ENCODE data around the gene LRRC37A.
"Not testable (repeated sequence)": the region's sequence is repeated elsewhere in the genome, so short reads cannot be mapped to it uniquely, and the experiment has no call there.

Gene LRRC37A

DNA sequence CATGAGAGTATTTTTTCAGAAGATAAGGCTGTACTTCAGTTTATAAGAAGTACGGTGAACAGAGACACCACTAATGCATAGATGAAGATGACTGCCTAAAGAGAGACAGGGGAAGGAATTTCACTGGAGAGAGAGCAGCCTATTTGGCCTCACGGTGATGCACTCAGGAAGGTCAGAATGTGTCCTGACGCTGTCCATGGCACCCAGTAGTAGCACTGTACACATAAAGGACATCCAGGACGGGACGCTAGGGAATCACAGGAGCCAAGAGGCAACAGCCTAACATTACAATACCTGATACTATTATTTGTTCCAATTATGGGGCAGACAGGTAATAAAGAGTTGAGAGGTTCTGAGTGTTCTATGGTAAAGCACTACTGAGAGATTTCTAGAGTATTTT is 24.9 kb upstream of the LRRC37A start:
- Histone ChIP-seq H3K4me3 (ENCODE audit: low read depth in 1 of 2, low read length in 2 of 2) (no peak overlapping the region), H3K27me3 (ENCODE audit: low read depth, low read length) (peaks cover 5% of the 10 kb centered on the region), H3K27ac (ENCODE audit: low read length) (no peak overlapping the region), H3K9me3 (ENCODE audit: control insufficient read depth in 1 of 2, low read length in 2 of 2) (no peaks in the 10 kb centered on the region), H3K36me3 (ENCODE audit: control insufficient read depth in 1 of 2, insufficient read depth in 2 of 2, low read length in 2 of 2) (no peaks in the 10 kb centered on the region), H3K4me1 (ENCODE audit: control insufficient read depth in 1 of 2, insufficient read depth in 2 of 2, low read length in 2 of 2) (peaks cover 0 to 7% of the 10 kb centered on the region in 2 donors)

DNA sequence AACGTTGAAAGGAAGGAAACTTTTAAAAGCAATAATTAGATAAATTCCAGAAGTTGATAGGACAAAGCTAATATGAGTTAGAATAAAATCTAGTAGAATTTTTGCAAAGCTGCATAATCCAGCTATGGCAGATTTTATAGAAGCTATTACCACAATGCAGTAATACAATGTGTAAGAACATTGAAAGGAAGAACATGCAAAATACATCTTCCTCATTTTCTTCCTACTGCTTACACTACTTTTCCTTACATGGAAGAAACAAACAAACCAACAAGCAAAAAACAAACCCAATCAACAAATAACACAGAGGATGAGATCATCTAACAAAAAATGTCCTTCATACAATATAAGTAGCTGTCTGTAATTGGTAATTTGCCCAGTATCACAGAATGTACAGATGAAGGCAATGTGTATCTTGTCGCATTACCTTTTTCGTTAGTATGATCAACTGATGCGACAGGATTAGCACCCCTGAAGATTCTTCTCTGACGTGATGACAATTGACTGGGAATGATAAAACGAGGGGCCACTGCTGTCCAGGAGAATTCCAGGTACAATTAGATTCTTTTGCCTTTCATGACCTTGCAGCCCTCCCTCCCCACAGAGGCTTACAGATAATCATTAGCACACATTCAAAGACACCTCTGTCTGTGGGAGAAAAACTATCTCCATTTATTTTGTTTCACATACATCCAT is 21.2 kb upstream of the LRRC37A start:
- Histone ChIP-seq H3K27me3 (ENCODE audit: low read depth, low read length) (peaks cover 5% of the 10 kb centered on the region), H3K27ac (ENCODE audit: low read length) (no peak overlapping the region), H3K36me3 (ENCODE audit: control insufficient read depth in 1 of 2, insufficient read depth in 2 of 2, low read length in 2 of 2) (no peaks in the 10 kb centered on the region), H3K9me3 (ENCODE audit: control insufficient read depth in 1 of 2, low read length in 2 of 2) (no peaks in the 10 kb centered on the region), H3K4me3 (ENCODE audit: low read depth in 1 of 2, low read length in 2 of 2) (no peak overlapping the region), H3K4me1 (ENCODE audit: control insufficient read depth in 1 of 2, insufficient read depth in 2 of 2, low read length in 2 of 2) (no peaks in the 10 kb centered on the region)

DNA sequence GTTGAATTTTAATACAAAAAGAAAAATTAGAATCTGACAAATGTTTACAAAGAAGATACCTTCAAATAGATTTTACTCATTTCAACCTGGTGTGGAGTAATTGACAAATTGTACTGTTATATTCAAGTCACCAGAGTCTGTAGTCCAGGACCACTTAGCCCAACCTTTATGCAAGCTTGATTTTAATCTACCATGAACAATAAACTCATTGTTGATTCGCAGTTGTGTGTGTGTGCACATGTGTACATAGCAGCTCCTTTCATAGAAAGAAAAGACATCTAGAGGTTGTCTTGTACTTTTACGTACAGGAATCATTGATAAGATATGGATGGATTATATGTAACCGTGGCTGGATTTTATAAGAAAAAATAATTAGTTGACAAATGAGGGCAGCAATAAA is 20.7 kb upstream of the LRRC37A start:
- Histone ChIP-seq H3K4me3 (ENCODE audit: low read depth in 1 of 2, low read length in 2 of 2) (no peak overlapping the region), H3K36me3 (ENCODE audit: control insufficient read depth in 1 of 2, insufficient read depth in 2 of 2, low read length in 2 of 2) (no peaks in the 10 kb centered on the region), H3K4me1 (ENCODE audit: control insufficient read depth in 1 of 2, insufficient read depth in 2 of 2, low read length in 2 of 2) (no peaks in the 10 kb centered on the region), H3K27ac (ENCODE audit: low read length) (no peak overlapping the region), H3K9me3 (ENCODE audit: control insufficient read depth in 1 of 2, low read length in 2 of 2) (no peaks in the 10 kb centered on the region), H3K27me3 (ENCODE audit: low read depth, low read length) (peaks cover 5% of the 10 kb centered on the region)

DNA sequence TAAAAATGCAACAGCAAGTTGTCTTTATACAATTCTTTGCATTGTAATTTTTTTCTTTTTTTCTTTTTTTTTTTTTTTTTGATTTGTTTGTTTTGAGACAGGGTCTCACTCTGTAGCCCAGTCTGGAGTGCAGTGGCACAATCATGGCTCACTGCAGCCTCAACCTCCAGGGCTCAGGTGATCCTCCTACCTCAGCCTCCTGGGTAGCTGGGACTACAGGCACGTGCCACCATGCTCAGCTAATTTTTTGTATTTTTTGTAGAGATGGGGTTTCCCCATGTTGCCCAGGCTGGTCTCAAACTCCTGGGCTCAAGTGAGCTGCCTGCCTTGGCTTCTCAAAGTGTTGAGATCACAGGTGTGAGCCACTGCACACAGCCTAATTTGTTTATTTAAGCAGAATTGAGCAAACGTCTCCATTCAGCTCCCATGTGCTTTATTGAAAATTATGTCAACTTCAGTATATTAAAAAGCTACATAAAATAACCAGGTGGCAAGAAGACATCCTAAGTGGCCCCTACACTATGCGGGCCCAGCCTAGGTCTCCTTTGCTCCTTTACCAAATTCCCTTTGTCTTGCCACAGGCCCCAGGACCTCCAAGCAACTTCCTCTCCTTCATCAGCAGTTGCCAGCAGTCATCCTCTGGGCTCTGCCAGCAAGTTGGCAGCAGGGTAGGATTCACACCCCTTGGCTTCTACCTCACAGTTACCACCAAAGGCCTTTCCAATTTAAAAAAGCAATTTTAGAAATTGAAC is 18.0 kb upstream of the LRRC37A start:
- not testable (repeated sequence) for H3K36me3 ChIP-seq (ENCODE audit: control insufficient read depth in 1 of 2, insufficient read depth in 2 of 2, low read length in 2 of 2); H3K9me3 ChIP-seq (ENCODE audit: control insufficient read depth in 1 of 2, low read length in 2 of 2); H3K4me1 ChIP-seq (ENCODE audit: control insufficient read depth in 1 of 2, insufficient read depth in 2 of 2, low read length in 2 of 2); H3K4me3 ChIP-seq (ENCODE audit: low read depth in 1 of 2, low read length in 2 of 2); H3K27me3 ChIP-seq (ENCODE audit: low read depth, low read length); H3K27ac ChIP-seq (ENCODE audit: low read length)

DNA sequence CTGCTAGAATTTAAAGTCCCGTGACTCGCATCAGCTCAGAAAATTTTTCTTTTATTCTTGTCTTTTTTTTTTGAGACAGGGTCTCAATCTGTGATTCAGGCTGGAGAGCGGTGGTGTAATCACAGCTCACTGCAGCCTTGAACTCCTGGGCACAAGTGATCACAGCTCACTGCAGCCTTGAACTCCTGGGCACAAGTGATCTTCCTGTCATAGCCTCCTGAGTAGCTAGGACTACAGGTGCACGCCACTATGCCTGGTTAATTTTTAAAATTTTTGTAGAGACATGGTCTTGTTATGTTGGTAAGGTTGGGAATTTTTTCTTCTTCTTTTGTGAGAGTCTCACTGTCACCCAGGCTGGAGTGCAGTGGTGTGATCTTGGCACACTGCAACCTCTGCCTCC is 13.6 kb upstream of the LRRC37A start:
- not testable (repeated sequence) for H3K27me3 ChIP-seq (ENCODE audit: low read depth, low read length); H3K36me3 ChIP-seq (ENCODE audit: control insufficient read depth in 1 of 2, insufficient read depth in 2 of 2, low read length in 2 of 2); H3K4me3 ChIP-seq (ENCODE audit: low read depth in 1 of 2, low read length in 2 of 2); H3K27ac ChIP-seq (ENCODE audit: low read length); H3K9me3 ChIP-seq (ENCODE audit: control insufficient read depth in 1 of 2, low read length in 2 of 2); H3K4me1 ChIP-seq (ENCODE audit: control insufficient read depth in 1 of 2, insufficient read depth in 2 of 2, low read length in 2 of 2)

DNA sequence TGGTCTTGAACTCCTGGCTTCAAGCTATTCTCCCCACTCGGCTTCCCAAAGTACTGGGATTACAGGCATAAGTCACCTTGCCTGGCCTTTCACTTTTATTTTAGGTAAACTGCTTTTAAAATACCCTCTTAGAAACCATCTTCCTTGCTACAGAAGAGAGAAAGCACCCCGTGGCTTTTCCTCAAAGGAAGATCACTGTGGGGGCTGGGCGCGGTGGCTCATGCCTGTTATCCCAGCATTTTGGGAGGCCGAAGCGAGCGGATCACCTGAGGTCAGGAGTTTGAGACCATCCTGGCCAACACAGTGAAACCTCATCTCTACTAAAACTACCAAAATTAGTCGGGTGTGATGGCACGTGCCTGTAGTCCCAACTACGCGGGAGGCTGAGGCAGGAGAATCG is 12.3 kb upstream of the LRRC37A start:
- H3K27me3 ChIP-seq (ENCODE audit: low read depth, low read length); H3K36me3 ChIP-seq (ENCODE audit: control insufficient read depth in 1 of 2, insufficient read depth in 2 of 2, low read length in 2 of 2); H3K27ac ChIP-seq (ENCODE audit: low read length); H3K9me3 ChIP-seq (ENCODE audit: control insufficient read depth in 1 of 2, low read length in 2 of 2); H3K4me3 ChIP-seq (ENCODE audit: low read depth in 1 of 2, low read length in 2 of 2); H3K4me1 ChIP-seq (ENCODE audit: control insufficient read depth in 1 of 2, insufficient read depth in 2 of 2, low read length in 2 of 2): not testable (repeated sequence)

DNA sequence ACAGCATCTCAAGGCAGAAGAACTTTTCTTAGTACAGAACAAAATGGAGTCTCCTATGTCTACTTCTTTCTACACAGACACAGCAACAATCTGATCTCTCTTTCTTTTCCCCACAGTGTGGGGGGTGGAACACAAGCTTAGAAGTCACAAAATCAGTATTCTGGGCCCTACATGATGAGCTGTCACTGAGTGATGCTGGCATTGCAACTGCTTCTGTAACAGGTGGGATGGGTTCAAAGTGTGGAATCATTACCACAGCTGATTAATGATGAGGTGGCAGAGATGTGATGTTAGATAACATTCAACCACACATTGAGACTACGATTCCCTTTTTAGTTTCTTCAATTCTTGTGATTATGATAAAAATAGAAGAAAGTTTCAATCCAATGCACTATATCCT is 10.5 kb upstream of the LRRC37A start:
- H3K36me3 ChIP-seq (ENCODE audit: control insufficient read depth in 1 of 2, insufficient read depth in 2 of 2, low read length in 2 of 2); H3K4me3 ChIP-seq (ENCODE audit: low read depth in 1 of 2, low read length in 2 of 2); H3K4me1 ChIP-seq (ENCODE audit: control insufficient read depth in 1 of 2, insufficient read depth in 2 of 2, low read length in 2 of 2); H3K27me3 ChIP-seq (ENCODE audit: low read depth, low read length); H3K9me3 ChIP-seq (ENCODE audit: control insufficient read depth in 1 of 2, low read length in 2 of 2); H3K27ac ChIP-seq (ENCODE audit: low read length): not testable (repeated sequence)

DNA sequence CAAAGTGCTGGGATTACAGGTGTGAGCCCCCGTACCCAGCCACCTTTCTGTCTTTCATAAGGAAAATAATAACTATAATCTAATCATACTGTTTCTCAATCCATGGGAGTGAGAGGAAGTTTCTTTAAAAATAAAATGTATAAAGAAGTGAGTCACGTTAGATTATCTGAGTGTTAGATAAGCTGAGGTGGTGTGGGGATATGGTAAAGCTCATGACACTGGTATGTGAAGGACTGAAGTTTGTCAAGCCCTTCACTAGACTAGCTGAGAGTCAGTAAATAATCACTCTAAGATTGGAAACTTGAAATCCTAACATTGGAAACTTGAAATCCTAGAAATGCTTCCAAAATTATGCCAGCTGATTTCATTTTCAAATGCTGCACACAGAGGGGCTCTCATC is 9.4 kb upstream of the LRRC37A start:
- H3K4me3 ChIP-seq (ENCODE audit: low read depth in 1 of 2, low read length in 2 of 2); H3K36me3 ChIP-seq (ENCODE audit: control insufficient read depth in 1 of 2, insufficient read depth in 2 of 2, low read length in 2 of 2); H3K9me3 ChIP-seq (ENCODE audit: control insufficient read depth in 1 of 2, low read length in 2 of 2); H3K27ac ChIP-seq (ENCODE audit: low read length); H3K4me1 ChIP-seq (ENCODE audit: control insufficient read depth in 1 of 2, insufficient read depth in 2 of 2, low read length in 2 of 2); H3K27me3 ChIP-seq (ENCODE audit: low read depth, low read length): not testable (repeated sequence)

DNA sequence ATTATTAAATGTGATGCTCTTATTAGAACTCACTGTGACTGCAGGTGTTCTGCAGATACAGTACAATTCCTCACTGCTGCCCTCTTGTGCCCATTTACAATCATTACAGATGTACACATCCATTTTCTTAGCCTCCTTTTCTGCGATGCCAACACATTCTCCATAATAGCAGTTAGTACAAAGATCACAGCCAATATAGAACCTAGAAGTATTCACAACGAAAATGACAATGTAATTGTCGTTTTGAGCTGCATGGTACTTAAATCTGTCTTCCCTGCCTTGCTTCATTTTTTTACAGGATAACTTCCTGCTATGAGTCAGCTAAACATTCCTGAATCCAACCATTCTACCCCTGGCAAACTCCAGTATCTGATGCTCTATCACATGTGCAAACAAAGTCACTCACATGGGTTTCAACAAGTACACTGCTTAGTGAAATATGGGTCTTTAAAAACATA is 8.1 kb upstream of the LRRC37A start:
- H3K36me3 ChIP-seq (ENCODE audit: control insufficient read depth in 1 of 2, insufficient read depth in 2 of 2, low read length in 2 of 2); H3K27ac ChIP-seq (ENCODE audit: low read length); H3K4me1 ChIP-seq (ENCODE audit: control insufficient read depth in 1 of 2, insufficient read depth in 2 of 2, low read length in 2 of 2); H3K27me3 ChIP-seq (ENCODE audit: low read depth, low read length); H3K9me3 ChIP-seq (ENCODE audit: control insufficient read depth in 1 of 2, low read length in 2 of 2); H3K4me3 ChIP-seq (ENCODE audit: low read depth in 1 of 2, low read length in 2 of 2): not testable (repeated sequence)

DNA sequence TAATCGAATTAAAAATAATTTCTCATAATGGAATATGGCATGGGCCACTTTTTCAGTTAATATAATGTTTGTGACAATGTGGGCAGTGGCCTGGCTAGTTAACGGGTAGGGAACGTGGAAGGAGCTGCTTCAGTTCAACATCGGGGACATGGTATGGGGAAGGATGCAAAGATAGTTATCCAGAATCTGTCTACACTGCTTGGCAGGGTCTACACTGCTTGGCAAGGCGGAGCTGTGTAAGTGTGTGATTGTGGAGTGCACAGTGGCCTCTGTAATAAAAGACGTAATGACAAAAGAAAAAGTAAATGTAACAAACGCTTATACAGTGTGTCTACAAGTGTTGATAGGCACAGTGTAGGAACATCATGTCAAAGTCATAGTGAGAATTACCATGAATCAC is 7.3 kb upstream of the LRRC37A start:
- not testable (repeated sequence) for H3K27ac ChIP-seq (ENCODE audit: low read length); H3K4me1 ChIP-seq (ENCODE audit: control insufficient read depth in 1 of 2, insufficient read depth in 2 of 2, low read length in 2 of 2); H3K9me3 ChIP-seq (ENCODE audit: control insufficient read depth in 1 of 2, low read length in 2 of 2); H3K27me3 ChIP-seq (ENCODE audit: low read depth, low read length); H3K36me3 ChIP-seq (ENCODE audit: control insufficient read depth in 1 of 2, insufficient read depth in 2 of 2, low read length in 2 of 2); H3K4me3 ChIP-seq (ENCODE audit: low read depth in 1 of 2, low read length in 2 of 2)

DNA sequence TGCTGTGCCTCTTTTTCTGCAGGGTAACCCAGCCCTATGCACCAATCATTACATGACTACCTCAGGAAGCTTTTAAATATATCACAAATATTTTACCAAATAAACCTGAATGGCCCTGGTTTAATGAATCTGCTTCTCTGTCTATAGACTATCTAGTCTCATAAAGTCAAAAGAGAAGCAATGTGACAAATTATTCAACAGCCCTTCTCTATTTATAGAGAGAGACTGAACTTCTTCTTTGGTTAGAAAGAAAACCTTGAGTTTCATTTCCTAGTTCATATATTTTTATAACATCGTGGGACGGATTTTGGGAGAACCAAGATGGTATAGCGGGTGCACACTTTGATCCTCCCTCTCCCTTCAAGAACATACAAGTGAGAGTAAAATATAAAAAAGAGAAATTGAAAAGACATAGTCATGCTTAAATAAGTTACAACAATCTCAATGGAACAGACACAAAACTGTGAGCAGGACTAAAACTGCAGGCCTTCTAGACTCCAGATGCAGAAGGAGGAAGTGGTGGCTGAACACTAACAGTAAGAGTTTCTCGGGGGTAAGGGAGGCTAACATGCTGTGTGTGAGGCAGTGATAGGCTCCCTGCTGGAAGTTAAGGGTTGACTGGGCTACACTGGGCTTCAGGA is 3.9 kb upstream of the LRRC37A start:
- not testable (repeated sequence) for H3K9me3 ChIP-seq (ENCODE audit: control insufficient read depth in 1 of 2, low read length in 2 of 2); H3K27ac ChIP-seq (ENCODE audit: low read length); H3K27me3 ChIP-seq (ENCODE audit: low read depth, low read length); H3K36me3 ChIP-seq (ENCODE audit: control insufficient read depth in 1 of 2, insufficient read depth in 2 of 2, low read length in 2 of 2); H3K4me1 ChIP-seq (ENCODE audit: control insufficient read depth in 1 of 2, insufficient read depth in 2 of 2, low read length in 2 of 2); H3K4me3 ChIP-seq (ENCODE audit: low read depth in 1 of 2, low read length in 2 of 2)

Data from muscle layer of duodenum (tissue), 2 donors.